GM12873 (cell line): ENCODE results near the gene NTM.

Experiments used
- TF ChIP-seq, protein P1 (sequence below): IDR thresholded peaks from 2 replicates; pipeline ENCODE4 v1.5.1; 2012; ENCODE audit warnings: low read depth, mild to moderate bottlenecking, moderate library complexity, low read length, control low read depth; ENCODE audit not compliant: insufficient read depth; ENCODE audit errors: missing control alignments

NTM gene

DNA sequence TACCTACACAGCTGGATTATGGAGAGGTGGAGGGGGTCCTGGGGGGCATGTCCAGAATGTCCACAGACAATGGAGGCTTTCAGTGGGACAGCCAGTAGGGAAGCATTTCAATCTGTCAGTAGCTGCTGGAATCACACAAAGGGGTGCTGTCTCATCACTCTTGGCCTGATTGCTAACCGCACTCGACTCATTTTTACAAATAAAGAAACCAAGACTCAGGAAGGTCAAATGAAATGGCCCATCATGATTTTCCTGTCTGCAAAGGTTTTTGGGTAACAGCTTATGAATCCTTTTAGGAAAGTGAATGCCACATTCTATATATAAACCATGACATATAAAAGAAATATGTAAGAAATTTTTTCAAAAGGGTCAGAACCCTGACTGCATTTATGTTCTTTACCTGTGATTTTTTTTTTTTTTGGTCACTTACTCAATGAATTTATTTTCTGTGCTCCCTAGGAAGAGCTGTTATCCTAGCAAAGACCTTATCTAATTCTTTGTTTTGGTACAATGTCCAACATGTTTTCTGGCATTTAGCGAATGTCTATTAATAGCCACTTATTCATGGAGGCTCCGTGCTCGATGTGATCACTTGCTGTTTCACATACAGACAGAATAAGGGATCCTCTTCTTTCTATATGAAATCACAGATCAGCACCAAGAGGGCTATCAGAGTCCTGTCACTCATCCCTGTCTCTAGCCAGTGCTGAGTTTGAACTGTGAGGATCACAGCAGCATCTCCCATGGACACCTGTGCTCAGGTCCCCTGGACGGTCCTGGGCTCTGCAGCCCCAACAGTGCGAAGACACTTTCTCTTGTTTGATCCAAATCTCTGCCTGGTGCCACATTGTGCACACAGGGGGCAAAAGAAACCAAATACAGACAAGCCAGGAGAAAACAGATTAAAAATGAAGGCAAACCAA lies 979.7 kb downstream of the NTM start:
- TF ChIP-seq, protein P1, sequence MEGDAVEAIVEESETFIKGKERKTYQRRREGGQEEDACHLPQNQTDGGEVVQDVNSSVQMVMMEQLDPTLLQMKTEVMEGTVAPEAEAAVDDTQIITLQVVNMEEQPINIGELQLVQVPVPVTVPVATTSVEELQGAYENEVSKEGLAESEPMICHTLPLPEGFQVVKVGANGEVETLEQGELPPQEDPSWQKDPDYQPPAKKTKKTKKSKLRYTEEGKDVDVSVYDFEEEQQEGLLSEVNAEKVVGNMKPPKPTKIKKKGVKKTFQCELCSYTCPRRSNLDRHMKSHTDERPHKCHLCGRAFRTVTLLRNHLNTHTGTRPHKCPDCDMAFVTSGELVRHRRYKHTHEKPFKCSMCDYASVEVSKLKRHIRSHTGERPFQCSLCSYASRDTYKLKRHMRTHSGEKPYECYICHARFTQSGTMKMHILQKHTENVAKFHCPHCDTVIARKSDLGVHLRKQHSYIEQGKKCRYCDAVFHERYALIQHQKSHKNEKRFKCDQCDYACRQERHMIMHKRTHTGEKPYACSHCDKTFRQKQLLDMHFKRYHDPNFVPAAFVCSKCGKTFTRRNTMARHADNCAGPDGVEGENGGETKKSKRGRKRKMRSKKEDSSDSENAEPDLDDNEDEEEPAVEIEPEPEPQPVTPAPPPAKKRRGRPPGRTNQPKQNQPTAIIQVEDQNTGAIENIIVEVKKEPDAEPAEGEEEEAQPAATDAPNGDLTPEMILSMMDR: no peak

DNA sequence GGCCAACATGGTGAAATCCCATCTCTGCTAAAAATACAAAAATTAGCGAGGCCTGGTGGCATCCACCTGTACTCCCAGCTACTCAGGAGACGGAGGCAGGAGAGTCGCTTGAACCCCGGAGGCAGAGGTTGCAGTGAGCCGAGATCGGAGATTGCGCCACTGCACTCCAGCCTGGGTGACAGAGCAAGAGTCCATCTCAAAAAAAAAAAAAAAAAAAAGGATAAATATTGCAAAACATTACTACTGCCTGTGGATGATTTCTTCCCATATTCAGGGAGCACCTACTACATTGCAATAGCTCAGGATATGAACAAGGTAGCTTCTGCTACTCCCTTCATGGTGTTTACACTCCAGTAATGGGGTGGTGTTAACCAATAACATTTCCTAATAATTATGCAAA lies 980.6 kb downstream of the NTM start:
- TF ChIP-seq, protein P1: no peak

DNA sequence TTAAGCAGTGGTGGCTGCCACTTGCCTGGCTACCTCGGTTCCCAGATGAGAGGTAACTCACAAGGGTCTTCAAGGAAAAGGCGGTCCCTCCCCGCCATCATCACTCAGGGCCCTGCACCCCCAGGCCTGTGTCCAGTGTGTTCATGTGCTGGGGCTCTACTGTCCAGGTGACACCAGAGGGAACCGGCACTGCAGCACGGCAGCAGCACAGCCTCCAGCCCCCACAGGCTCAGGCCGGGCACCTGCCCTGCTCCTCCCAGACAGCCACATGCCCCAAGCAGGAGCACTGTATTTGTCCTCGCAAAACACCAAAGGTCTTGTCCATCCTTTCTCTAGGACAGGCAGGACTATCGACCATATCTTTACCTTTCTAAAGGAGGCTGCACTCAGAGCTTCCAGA lies 982.1 kb downstream of the NTM start:
- TF ChIP-seq, protein P1: no peak

DNA sequence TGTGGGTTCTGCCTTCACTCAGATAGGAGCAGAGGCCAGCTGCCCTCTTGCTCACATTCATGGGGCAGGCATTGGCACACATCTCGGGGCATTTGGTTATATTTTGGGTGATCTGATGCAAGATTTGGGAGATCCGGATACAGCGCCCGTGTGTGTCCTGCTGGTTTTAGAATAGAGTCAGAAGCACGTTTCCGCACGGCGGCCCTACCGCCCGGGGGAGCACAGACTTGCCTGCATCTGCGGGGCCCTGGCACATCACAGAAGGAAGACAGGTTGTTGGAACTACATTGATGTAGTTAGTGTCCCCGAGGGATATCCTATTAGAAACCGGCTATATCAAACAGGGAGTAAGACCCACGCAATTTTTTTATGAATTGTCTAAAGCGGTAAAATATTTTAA lies 982.8 kb downstream of the NTM start:
- TF ChIP-seq, protein P1: no peak

DNA sequence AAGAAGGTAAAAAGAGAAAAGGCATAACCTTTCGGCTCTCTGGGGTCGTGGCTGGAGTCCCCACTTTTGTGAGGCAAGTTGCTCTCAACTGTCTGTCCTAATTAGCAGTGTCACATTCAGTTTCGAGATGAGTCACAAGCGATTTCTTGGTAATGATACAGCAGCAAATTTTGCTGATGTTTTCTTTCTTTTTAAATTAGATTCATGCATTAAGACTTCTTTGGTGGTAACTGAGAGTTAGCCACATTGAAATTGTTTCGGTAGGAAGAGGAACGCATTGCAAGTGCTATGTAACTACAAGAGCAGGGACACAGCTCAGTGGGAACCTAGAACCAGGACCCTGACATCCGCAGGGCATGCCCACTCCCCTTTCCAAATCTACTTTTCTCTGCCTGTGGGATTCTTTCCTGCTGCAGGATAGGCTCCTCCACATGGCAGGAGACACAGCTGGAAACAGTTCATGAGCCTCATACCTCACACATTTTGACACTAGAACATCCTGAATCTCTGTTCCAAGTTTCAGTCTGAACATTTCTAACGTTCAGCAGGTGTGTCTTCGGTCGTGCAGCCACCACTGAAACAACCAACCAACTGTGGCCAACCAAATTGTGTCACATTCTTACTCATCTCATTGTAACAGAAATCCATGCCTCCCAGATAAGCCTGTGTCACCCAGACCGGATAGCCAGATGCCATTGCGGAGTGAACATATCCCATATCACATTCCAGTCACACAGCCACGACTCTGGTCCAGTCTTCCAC lies 987.6 kb downstream of the NTM start:
- TF ChIP-seq, protein P1: no peak

DNA sequence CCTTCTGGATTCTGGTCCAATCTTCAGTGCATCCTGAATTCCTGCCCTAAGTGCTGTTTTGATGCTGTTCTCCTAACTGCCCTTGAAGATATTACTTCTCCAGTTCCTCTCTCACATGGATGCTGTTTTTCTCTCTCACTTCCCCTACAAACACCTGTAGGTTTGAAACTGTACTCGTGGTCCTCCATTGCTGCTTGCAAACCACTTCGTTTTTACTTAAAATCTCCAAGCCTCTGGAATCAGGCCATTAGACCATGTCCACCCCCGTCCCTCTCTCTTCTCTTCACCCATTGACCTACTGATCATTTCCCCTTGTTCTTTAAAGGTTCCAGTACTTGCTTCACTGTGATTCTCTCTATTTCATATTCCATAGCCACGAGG lies 988.1 kb downstream of the NTM start:
- TF ChIP-seq, protein P1: no peak

DNA sequence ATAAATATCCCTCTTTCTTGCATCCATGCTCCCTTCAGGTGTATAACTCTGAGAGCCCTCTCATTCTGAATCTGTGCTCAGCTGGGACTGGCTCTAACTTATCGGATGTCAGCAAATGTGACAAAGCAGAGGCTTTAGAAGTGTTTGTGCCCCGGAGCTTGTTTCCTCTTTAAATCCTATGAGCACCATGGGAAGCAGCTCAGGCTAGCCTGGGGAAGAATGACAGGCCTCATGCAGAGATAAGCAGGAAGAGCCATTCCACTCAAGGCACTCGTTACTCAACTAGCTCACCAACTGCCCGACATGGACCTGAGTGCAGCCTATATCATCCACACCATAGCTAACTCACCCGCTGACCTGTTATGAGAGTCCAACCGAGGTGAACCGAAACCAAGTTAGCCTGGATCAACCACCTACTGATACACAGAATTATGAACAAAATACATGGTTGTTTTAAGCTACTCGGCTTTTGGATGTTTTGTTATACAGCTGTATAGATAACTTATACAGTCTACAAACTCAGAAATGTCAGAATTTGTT lies 990.7 kb downstream of the NTM start:
- TF ChIP-seq, protein P1: no peak
